NCI-H69 (cell line): ENCODE results near the gene LSP1.
"Not testable (repeated sequence)": the region's sequence is repeated elsewhere in the genome, so short reads cannot be mapped to it uniquely, and the experiment has no call there.

Source experiments
- DNase-seq: peaks from one replicate; lab custom pipeline; 2025; lab: John Stamatoyannopoulos, UW

The LSP1 gene

GRCh38 chr11:1928891-1929541 lies 76.1 kb downstream of the LSP1 start:
- DNase-seq = no peak

- DNase-seq = no peak
Measured at GRCh38 chr11:1929621-1930461, 77.0 kb downstream of the LSP1 start.

GRCh38 chr11:1930462-1930830 lies 77.6 kb downstream of the LSP1 start:
- no peak for DNase-seq

- DNase-seq = no peak
Measured at GRCh38 chr11:1931341-1932104, 78.6 kb downstream of the LSP1 start.

GRCh38 chr11:1932105-1932480 lies 79.2 kb downstream of the LSP1 start:
- DNase-seq = no peak

GRCh38 chr11:1932681-1933080 lies 79.8 kb downstream of the LSP1 start:
- no peak for DNase-seq

GRCh38 chr11:1933416-1934334 lies 80.8 kb downstream of the LSP1 start:
- no peak for DNase-seq

GRCh38 chr11:1934335-1935155 lies 81.7 kb downstream of the LSP1 start:
- DNase-seq = no peak

GRCh38 chr11:1935156-1936071 lies 82.5 kb downstream of the LSP1 start:
- DNase-seq = no peak

- DNase-seq = no peak
Measured at GRCh38 chr11:1936072-1936780, 83.3 kb downstream of the LSP1 start.

- no peak for DNase-seq
Measured at GRCh38 chr11:1936781-1937615, 84.1 kb downstream of the LSP1 start.

- DNase-seq = no peak
Measured at GRCh38 chr11:1937616-1938342, 84.9 kb downstream of the LSP1 start.

- no peak for DNase-seq
Measured at GRCh38 chr11:1938343-1939005, 85.6 kb downstream of the LSP1 start.

- no peak for DNase-seq
Measured at GRCh38 chr11:1939006-1939625, 86.2 kb downstream of the LSP1 start.

- DNase-seq = not testable (repeated sequence)
Measured at GRCh38 chr11:1939788-1940187, 86.9 kb downstream of the LSP1 start.
